Measurements from ENCODE around the gene ARHGAP31.
"Not testable (repeated sequence)": the region's sequence is repeated elsewhere in the genome, so short reads cannot be mapped to it uniquely, and the experiment has no call there.

Gene ARHGAP31

GRCh38 chr3:119295816-119296726, 1.9 kb downstream of the ARHGAP31 start:
- no peak for DNase-seq

- DNase-seq = no peak
Observed at GRCh38 chr3:119296727-119297122, 2.5 kb downstream of the ARHGAP31 start.

- DNase-seq = no peak
Observed at GRCh38 chr3:119297169-119297568, 3.0 kb downstream of the ARHGAP31 start.

GRCh38 chr3:119298565-119298941, 4.4 kb downstream of the ARHGAP31 start:
- no peak for DNase-seq

GRCh38 chr3:119300991-119301391, 6.8 kb downstream of the ARHGAP31 start:
- DNase-seq = no peak

GRCh38 chr3:119301662-119302061, 7.5 kb downstream of the ARHGAP31 start:
- DNase-seq = no peak

- no peak for DNase-seq
Observed at GRCh38 chr3:119302697-119303551, 8.7 kb downstream of the ARHGAP31 start.

GRCh38 chr3:119304201-119304713, 10.1 kb downstream of the ARHGAP31 start:
- no peak for DNase-seq

- DNase-seq = no peak
Observed at GRCh38 chr3:119305286-119305685, 11.1 kb downstream of the ARHGAP31 start.

- not testable (repeated sequence) for DNase-seq
Observed at GRCh38 chr3:119306378-119306777, 12.2 kb downstream of the ARHGAP31 start.

- no peak for DNase-seq
Observed at GRCh38 chr3:119308355-119308754, 14.2 kb downstream of the ARHGAP31 start.

GRCh38 chr3:119309591-119309990, 15.4 kb downstream of the ARHGAP31 start:
- no peak for DNase-seq

- no peak for DNase-seq
Observed at GRCh38 chr3:119310071-119310470, 15.9 kb downstream of the ARHGAP31 start.

GRCh38 chr3:119311081-119311925, 17.1 kb downstream of the ARHGAP31 start:
- no peak for DNase-seq

- DNase-seq = no peak
Observed at GRCh38 chr3:119313461-119313860, 19.3 kb downstream of the ARHGAP31 start.

GRCh38 chr3:119314821-119315220, 20.6 kb downstream of the ARHGAP31 start:
- DNase-seq = no peak

GRCh38 chr3:119315600-119316312, 21.6 kb downstream of the ARHGAP31 start:
- no peak for DNase-seq

GRCh38 chr3:119316313-119316670, 22.1 kb downstream of the ARHGAP31 start:
- no peak for DNase-seq

- no peak for DNase-seq
Observed at GRCh38 chr3:119318876-119319275, 24.7 kb downstream of the ARHGAP31 start.

- DNase-seq = no peak
Observed at GRCh38 chr3:119319311-119319710, 25.1 kb downstream of the ARHGAP31 start.

- DNase-seq = not testable (repeated sequence)
Observed at GRCh38 chr3:119320785-119321184, 26.6 kb downstream of the ARHGAP31 start.

All from DMS153 (cell line).